Measurements from ENCODE around the gene XKR7. TPM values are rescaled to one million over a fixed set of nuclear protein-coding genes. Genes with fewer than 3 reads are reported as not detected.

Gene XKR7
- total and polyA plus RNA-seq, 10 of the 15 experiments (the other 5 are each of a cell fraction or from before 2014, with no cell fraction given), result not detected

- TF ChIP-seq CEBPZ (IDR thresholded peaks at IDR 0.05; ENCODE audit: low read depth, low read length) (no peak), MAX (IDR thresholded peaks at IDR 0.05; ENCODE audit: low read depth, low read length) (peak; percentile 33; the same call in 1 of the 2 replicates), RAD21 (IDR thresholded peaks at IDR 0.05; ENCODE audit: insufficient read depth, low read depth, low read length) (no peak), GABPA (IDR thresholded peaks at IDR 0.05; ENCODE audit: low read depth) (no peak), ZBED1 (IDR thresholded peaks at IDR 0.05; ENCODE audit: borderline replicate concordance) (no peak), EGR1 (IDR thresholded peaks at IDR 0.05; ENCODE audit: borderline replicate concordance in 1 of 2, low read depth in 2 of 2, low read length in 2 of 2) (no peak), SIN3A (IDR thresholded peaks at IDR 0.05; ENCODE audit: low read depth, low read length) (peak; percentile 98), ZZZ3 (IDR thresholded peaks at IDR 0.05; ENCODE audit: control insufficient read depth, insufficient read length, low read depth) (no peak), SRF (IDR thresholded peaks at IDR 0.05; ENCODE audit: low read depth in 2 of 2, low read length in 2 of 2) (peak; percentile 72 to 85; a peak in 3 of 4 replicates), KAT2A (conservative IDR thresholded peaks at IDR 0.05; ENCODE audit: control insufficient read depth, low read depth, low read length) (no peak), LARP7 (IDR thresholded peaks at IDR 0.05) (0 out of 2 replicates have a peak, but pooled peaks have one; percentile 47), RELA (IDR thresholded peaks at IDR 0.05; ENCODE audit: borderline replicate concordance, partially characterized antibody) (no peak), CHD4 (IDR thresholded peaks at IDR 0.05) (no peak), MXI1 (IDR thresholded peaks at IDR 0.05; ENCODE audit: low read depth, low read length) (peak; percentile 95), SREBF1 (IDR thresholded peaks at IDR 0.05; ENCODE audit: low read length) (peak; percentile 100)
- TF ChIP-seq, protein P1, sequence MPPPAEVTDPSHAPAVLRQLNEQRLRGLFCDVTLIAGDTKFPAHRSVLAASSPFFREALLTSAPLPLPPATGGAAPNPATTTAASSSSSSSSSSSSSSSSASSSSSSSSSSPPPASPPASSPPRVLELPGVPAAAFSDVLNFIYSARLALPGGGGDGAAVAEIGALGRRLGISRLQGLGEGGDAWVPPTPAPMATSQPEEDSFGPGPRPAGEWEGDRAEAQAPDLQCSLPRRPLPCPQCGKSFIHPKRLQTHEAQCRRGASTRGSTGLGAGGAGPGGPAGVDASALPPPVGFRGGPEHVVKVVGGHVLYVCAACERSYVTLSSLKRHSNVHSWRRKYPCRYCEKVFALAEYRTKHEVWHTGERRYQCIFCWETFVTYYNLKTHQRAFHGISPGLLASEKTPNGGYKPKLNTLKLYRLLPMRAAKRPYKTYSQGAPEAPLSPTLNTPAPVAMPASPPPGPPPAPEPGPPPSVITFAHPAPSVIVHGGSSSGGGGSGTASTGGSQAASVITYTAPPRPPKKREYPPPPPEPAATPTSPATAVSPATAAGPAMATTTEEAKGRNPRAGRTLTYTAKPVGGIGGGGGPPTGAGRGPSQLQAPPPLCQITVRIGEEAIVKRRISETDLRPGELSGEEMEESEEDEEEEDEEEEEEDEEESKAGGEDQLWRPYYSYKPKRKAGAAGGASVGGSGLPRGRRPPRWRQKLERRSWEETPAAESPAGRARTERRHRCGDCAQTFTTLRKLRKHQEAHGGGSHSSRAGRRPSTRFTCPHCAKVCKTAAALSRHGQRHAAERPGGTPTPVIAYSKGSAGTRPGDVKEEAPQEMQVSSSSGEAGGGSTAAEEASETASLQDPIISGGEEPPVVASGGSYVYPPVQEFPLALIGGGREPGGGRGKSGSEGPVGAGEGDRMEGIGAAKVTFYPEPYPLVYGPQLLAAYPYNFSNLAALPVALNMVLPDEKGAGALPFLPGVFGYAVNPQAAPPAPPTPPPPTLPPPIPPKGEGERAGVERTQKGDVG (CRISPR knock-in tag; IDR thresholded peaks at IDR 0.05), result no peak
- TF ChIP-seq, protein P2, sequence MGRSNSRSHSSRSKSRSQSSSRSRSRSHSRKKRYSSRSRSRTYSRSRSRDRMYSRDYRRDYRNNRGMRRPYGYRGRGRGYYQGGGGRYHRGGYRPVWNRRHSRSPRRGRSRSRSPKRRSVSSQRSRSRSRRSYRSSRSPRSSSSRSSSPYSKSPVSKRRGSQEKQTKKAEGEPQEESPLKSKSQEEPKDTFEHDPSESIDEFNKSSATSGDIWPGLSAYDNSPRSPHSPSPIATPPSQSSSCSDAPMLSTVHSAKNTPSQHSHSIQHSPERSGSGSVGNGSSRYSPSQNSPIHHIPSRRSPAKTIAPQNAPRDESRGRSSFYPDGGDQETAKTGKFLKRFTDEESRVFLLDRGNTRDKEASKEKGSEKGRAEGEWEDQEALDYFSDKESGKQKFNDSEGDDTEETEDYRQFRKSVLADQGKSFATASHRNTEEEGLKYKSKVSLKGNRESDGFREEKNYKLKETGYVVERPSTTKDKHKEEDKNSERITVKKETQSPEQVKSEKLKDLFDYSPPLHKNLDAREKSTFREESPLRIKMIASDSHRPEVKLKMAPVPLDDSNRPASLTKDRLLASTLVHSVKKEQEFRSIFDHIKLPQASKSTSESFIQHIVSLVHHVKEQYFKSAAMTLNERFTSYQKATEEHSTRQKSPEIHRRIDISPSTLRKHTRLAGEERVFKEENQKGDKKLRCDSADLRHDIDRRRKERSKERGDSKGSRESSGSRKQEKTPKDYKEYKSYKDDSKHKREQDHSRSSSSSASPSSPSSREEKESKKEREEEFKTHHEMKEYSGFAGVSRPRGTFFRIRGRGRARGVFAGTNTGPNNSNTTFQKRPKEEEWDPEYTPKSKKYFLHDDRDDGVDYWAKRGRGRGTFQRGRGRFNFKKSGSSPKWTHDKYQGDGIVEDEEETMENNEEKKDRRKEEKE (IDR thresholded peaks at IDR 0.05), result no peak
- TF ChIP-seq, protein P3, sequence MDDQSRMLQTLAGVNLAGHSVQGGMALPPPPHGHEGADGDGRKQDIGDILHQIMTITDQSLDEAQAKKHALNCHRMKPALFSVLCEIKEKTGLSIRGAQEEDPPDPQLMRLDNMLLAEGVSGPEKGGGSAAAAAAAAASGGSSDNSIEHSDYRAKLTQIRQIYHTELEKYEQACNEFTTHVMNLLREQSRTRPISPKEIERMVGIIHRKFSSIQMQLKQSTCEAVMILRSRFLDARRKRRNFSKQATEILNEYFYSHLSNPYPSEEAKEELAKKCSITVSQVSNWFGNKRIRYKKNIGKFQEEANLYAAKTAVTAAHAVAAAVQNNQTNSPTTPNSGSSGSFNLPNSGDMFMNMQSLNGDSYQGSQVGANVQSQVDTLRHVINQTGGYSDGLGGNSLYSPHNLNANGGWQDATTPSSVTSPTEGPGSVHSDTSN (IDR thresholded peaks at IDR 0.05; ENCODE audit: insufficient replicate concordance, low read depth, low read length), result peak; percentile 7
These were observed 558 bp downstream of the XKR7 start (continued) for GRCh38 chr20:31968291-31969126.

All from GM12878 (cell line).